Ascending aorta (tissue), 2 donors: ENCODE results near the gene ZNF441. TPM values are rescaled to one million over a fixed set of nuclear protein-coding genes. Genes with fewer than 3 reads are reported as not detected.

ENCODE experiments used
- DNase-seq, 2 donors: peaks; one replicate each; pipeline ENCODE4 v3.0.0-alpha.2; 2019; ENCODE audit warnings: low spot score in 2 of 2
- H3K27ac ChIP-seq, 2 donors: fragments of 200-600 bp; sonication (generic); one replicate each; pipeline ENCODE4 v1.5.1; 2016 to 2017; ENCODE audit warnings: mild to moderate bottlenecking in 1 of 2
- H3K27me3 ChIP-seq: fragments of 200-600 bp; sonication (generic); one replicate; pipeline ENCODE4 v1.5.1; 2017
- H3K36me3 ChIP-seq, 2 donors: fragments of 200-600 bp; sonication (generic); one replicate each; pipeline ENCODE4 v1.5.1; 2016
- H3K4me1 ChIP-seq, 2 donors: fragments of 200-600 bp; sonication (generic); one replicate each; pipeline ENCODE4 v1.5.1; 2016 to 2017; ENCODE audit warnings: mild to moderate bottlenecking in 1 of 2
- H3K4me3 ChIP-seq, 2 donors: fragments of 200-600 bp; sonication (generic); one replicate each; pipeline ENCODE4 v1.5.1; 2016 to 2017; ENCODE audit warnings: mild to moderate bottlenecking in 1 of 2
- H3K9me3 ChIP-seq, 2 donors: fragments of 200-600 bp; sonication (generic); one replicate each; pipeline ENCODE4 v1.5.1; 2016
- CTCF ChIP-seq, 3 experiments: fragments of 200-600 bp in 2 of 3; fragments of 450-650 bp in 1 of 3; sonication (generic) in 2 of 3; IDR thresholded peaks; one replicate each; pipeline ENCODE4 v1.5.1; 2016 to 2019; ENCODE audit warnings: antibody characterized with exemption in 3 of 3, mild to moderate bottlenecking in 1 of 3, moderate library complexity in 1 of 3
- intact Hi-C: fragments of 100-400 bp; cut with DNase I; formaldehyde crosslinking; loops from one replicate; pipeline ENCODE4 v1.15.1; 2023
- total RNA-seq: library from RNA; depleted of rRNA; stranded (reverse); fragments of >200 nt; gene quantifications from one replicate; pipeline ENCODE4 v1.1.0, GENCODE V29; 2016

ZNF441 gene
- total RNA-seq, 1 donor from 2014 or later = 0.85 TPM

- no peak overlapping the region for H3K4me3 ChIP-seq
- no peak overlapping the region for H3K27ac ChIP-seq
- TF ChIP-seq CTCF (IDR thresholded peaks at IDR 0.05) = no peak
- no peaks in the 10 kb centered on the region for H3K4me1 ChIP-seq
- no peaks in the 10 kb centered on the region for H3K36me3 ChIP-seq
- H3K27me3 ChIP-seq = no peaks in the 10 kb centered on the region
- H3K9me3 ChIP-seq = peaks cover 0 to 26% of the 10 kb centered on the region in 2 donors
- DNase-seq = no peak
- intact Hi-C loops = no loop called here
These were observed 17.0 kb upstream of the ZNF441 start for GRCh38 chr19:11749751-11750150.

- no peaks in the 10 kb centered on the region for H3K36me3 ChIP-seq
- H3K4me3 ChIP-seq = no peak overlapping the region
- peaks cover 0 to 26% of the 10 kb centered on the region in 2 donors for H3K9me3 ChIP-seq
- H3K4me1 ChIP-seq = no peaks in the 10 kb centered on the region
- no peak for DNase-seq
- TF ChIP-seq CTCF (IDR thresholded peaks at IDR 0.05) = no peak
- H3K27me3 ChIP-seq = no peaks in the 10 kb centered on the region
- intact Hi-C loops = no loop called here
- no peak overlapping the region for H3K27ac ChIP-seq
These were observed 14.5 kb upstream of the ZNF441 start for GRCh38 chr19:11752244-11752736.

- Histone ChIP-seq H3K4me1 (no peaks in the 10 kb centered on the region), H3K4me3 (no peak overlapping the region), H3K36me3 (no peaks in the 10 kb centered on the region), H3K27me3 (no peaks in the 10 kb centered on the region), H3K9me3 (peaks cover 0 to 21% of the 10 kb centered on the region in 2 donors), H3K27ac (no peak overlapping the region)
- TF ChIP-seq CTCF (IDR thresholded peaks at IDR 0.05) = no peak
- DNase-seq = no peak
- intact Hi-C loops = no loop called here
These were observed 12.1 kb upstream of the ZNF441 start for GRCh38 chr19:11754663-11755062.

GRCh38 chr19:11756965-11757364 lies 9.8 kb upstream of the ZNF441 start:
- H3K27ac ChIP-seq = no peak overlapping the region
- H3K4me1 ChIP-seq = no peaks in the 10 kb centered on the region
- TF ChIP-seq CTCF (IDR thresholded peaks at IDR 0.05) = no peak
- no peak for DNase-seq
- no peak overlapping the region for H3K4me3 ChIP-seq
- no peaks in the 10 kb centered on the region for H3K27me3 ChIP-seq
- intact Hi-C loops = no loop called here
- H3K9me3 ChIP-seq = peaks cover 0 to 16% of the 10 kb centered on the region in 2 donors
- no peaks in the 10 kb centered on the region for H3K36me3 ChIP-seq

GRCh38 chr19:11759805-11760204 lies 7.0 kb upstream of the ZNF441 start:
- H3K4me1 ChIP-seq = no peaks in the 10 kb centered on the region
- H3K27me3 ChIP-seq = no peaks in the 10 kb centered on the region
- peaks cover 0 to 12% of the 10 kb centered on the region in 2 donors for H3K9me3 ChIP-seq
- no peak for DNase-seq
- no peak for TF ChIP-seq CTCF (IDR thresholded peaks at IDR 0.05)
- intact Hi-C loops = no loop called here
- H3K4me3 ChIP-seq = no peak overlapping the region
- no peak overlapping the region for H3K27ac ChIP-seq
- H3K36me3 ChIP-seq = no peaks in the 10 kb centered on the region

- Histone ChIP-seq H3K9me3 (no peaks in the 10 kb centered on the region), H3K4me3 (no peak overlapping the region), H3K36me3 (no peaks in the 10 kb centered on the region), H3K27me3 (no peaks in the 10 kb centered on the region), H3K27ac (no peak overlapping the region), H3K4me1 (peaks cover 0 to 5% of the 10 kb centered on the region in 2 donors)
- intact Hi-C loops = no loop called here
- TF ChIP-seq CTCF (IDR thresholded peaks at IDR 0.05) = no peak
- DNase-seq = no peak
These were observed 3.7 kb upstream of the ZNF441 start for GRCh38 chr19:11763117-11763516.
